Lower lobe of right lung (tissue), 2 donors: ENCODE results near the gene LHX2. TPM values are rescaled to one million over a fixed set of nuclear protein-coding genes. Genes with fewer than 3 reads are reported as not detected.

ENCODE experiments used
- ATAC-seq, 2 donors: fragments of 200-7000 bp; cut with Tn5 transposase; one replicate each; pipeline ENCODE4 v1.9.1; 2020 to 2022; ENCODE audit warnings: mild to moderate bottlenecking in 2 of 2, moderate library complexity in 2 of 2
- DNase-seq: peaks from one replicate; pipeline ENCODE4 v3.0.0-alpha.2; 2020
- H3K27ac ChIP-seq: fragments of 200-600 bp; one replicate; pipeline ENCODE4 v1.8.0; 2022
- H3K27me3 ChIP-seq: fragments of 200-600 bp; one replicate; pipeline ENCODE4 v1.8.0; 2022; ENCODE audit warnings: low read depth
- H3K36me3 ChIP-seq: fragments of 200-600 bp; one replicate; pipeline ENCODE4 v1.8.0; 2022; ENCODE audit warnings: mild to moderate bottlenecking
- H3K4me1 ChIP-seq: fragments of 200-600 bp; one replicate; pipeline ENCODE4 v1.8.0; 2022
- H3K4me3 ChIP-seq: fragments of 200-600 bp; one replicate; pipeline ENCODE4 v1.8.0; 2022; ENCODE audit warnings: mild to moderate bottlenecking
- H3K9me3 ChIP-seq: fragments of 200-600 bp; one replicate; pipeline ENCODE4 v1.8.0; 2022
- intact Hi-C: fragments of 100-400 bp; cut with DNase I; formaldehyde crosslinking; loops from one replicate; pipeline ENCODE4 v1.11.0; 2022
- total RNA-seq: library from RNA; stranded (reverse); fragmentation: NEBNext Ultra II Directional; extraction: Animal tissue kit (Norgen Biotek cat#: 25700); gene quantifications from one replicate; pipeline ENCODE4 v1.2.1, GENCODE V29; 2021
- TF ChIP-seq, protein P1 (sequence below): fragments of 200-600 bp; IDR thresholded peaks from one replicate; pipeline ENCODE4 v1.8.0; 2022; ENCODE audit warnings: antibody characterized with exemption, mild to moderate bottlenecking
- donor health status: DM: no; HTN: yes; CAD: no; lungs with severe emphysema.

Gene LHX2
- total RNA-seq, 1 donor from 2014 or later, result not detected

DNA sequence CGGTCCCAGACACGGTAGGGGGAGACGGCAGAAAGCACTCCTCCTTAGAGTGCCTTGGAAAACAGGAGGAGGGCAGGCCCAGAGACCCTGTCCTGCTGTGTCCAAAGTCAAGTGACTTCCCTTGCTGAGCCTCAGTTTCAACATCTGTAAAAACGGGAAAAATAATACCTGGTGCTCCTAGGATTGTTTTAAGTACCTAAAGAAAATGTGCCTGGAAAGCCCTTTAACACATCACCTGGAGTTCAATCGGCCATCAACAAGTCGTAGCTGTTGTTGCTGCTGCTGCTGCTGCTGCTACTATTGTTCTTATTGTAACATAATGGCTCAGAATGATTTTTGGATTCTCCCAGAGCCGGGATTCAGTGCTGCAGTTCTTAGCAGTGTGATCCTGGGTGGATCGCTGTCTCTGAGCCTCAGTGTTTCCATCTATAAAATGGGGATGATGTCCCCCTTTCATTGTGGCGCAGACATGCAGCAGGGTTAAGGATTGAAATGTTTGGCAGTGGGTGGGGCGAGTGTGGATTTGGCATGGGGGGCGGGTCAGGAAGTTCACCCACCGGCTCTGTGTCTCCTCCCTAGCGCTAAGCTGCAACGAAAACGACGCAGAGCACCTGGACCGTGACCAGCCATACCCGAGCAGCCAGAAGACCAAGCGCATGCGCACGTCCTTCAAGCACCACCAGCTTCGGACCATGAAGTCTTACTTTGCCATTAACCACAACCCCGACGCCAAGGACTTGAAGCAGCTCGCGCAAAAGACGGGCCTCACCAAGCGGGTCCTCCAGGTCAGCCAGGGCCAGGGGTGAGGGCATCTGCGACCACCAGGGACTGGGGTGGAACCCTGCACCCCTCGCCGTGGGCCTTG, 9.2 kb downstream of the LHX2 start:
- Histone ChIP-seq H3K9me3 (no peaks in the 10 kb centered on the region), H3K27ac (no peak overlapping the region), H3K36me3 (no peaks in the 10 kb centered on the region), H3K4me1 (peaks cover 30% of the 10 kb centered on the region), H3K27me3 (peaks cover 95% of the 10 kb centered on the region), H3K4me3 (no peak overlapping the region)
- intact Hi-C loops, result no loop called here
- TF ChIP-seq, protein P1, sequence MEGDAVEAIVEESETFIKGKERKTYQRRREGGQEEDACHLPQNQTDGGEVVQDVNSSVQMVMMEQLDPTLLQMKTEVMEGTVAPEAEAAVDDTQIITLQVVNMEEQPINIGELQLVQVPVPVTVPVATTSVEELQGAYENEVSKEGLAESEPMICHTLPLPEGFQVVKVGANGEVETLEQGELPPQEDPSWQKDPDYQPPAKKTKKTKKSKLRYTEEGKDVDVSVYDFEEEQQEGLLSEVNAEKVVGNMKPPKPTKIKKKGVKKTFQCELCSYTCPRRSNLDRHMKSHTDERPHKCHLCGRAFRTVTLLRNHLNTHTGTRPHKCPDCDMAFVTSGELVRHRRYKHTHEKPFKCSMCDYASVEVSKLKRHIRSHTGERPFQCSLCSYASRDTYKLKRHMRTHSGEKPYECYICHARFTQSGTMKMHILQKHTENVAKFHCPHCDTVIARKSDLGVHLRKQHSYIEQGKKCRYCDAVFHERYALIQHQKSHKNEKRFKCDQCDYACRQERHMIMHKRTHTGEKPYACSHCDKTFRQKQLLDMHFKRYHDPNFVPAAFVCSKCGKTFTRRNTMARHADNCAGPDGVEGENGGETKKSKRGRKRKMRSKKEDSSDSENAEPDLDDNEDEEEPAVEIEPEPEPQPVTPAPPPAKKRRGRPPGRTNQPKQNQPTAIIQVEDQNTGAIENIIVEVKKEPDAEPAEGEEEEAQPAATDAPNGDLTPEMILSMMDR, result no peak
- DNase-seq, result no peak
- ATAC-seq, result no peak

DNA sequence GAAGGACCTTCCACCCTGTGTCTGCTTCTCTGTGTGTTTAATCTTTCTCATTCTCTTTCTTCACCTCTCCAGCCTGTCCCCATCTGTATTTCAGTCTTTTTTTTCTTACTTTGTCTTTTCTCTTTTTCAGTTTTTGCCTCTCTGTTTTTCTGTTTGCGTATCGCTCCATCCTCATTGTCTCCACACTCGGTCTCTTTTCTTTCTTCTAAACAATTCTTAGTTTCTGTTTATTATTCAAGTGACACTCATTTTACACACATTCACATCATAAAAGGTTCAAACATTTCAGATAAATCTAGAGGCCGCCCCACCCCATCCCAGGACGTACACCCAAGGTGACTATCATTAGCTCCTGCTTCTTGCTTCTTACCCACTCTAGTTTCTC, 9.8 kb downstream of the LHX2 start:
- intact Hi-C loops, result no loop called here
- peaks cover 94% of the 10 kb centered on the region for H3K27me3 ChIP-seq
- H3K4me3 ChIP-seq, result no peak overlapping the region
- DNase-seq (no peak), ATAC-seq (no peak)
- TF ChIP-seq, protein P1, result no peak
- peaks cover 23% of the 10 kb centered on the region for H3K4me1 ChIP-seq
- H3K9me3 ChIP-seq, result no peaks in the 10 kb centered on the region
- no peaks in the 10 kb centered on the region for H3K36me3 ChIP-seq
- H3K27ac ChIP-seq, result no peak overlapping the region

DNA sequence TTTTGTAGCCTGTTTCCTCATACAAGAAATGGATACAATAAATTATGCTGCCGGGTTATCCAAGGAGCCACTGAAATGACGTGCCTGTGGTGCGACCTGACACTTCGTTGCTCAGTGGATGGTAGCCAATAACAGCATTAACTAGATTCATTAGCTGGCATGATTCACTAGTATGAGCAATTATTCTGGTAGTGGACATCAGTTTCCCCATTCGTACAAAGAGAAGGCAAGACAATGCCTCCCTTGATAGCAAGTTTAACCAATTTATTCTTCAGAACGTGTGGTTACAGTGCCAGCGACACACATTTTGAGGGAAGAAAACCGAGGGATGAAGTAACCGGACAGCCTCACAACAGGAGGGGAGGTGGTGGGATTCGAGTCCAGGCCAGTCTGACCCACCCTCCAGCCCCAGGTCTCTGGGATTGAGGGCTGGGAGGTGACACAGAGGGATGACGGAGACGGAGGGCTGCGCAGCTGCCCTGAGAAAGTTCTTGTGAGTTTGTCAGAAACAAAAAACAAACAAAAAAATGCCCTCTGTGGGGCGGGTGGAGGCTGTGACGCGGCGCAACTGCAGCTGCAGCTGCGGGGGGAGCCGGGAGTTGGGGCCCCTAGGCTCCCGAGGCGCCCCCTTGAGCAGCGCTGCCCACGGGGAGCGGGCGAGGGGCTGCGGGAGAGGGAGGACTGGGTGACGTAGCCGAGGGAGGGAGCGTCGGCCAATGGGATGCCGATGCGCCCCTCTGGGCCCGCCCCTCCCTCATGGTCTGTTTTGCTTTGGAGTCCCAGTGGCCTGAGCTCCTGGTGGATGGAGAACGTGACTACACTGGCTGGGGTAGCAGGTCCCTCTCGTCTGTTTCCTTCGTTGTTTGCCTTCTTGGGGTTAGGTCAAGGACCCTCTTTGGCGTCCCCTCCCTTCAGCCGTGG, 10.9 kb downstream of the LHX2 start:
- Histone ChIP-seq H3K4me3 (no peak overlapping the region), H3K4me1 (peaks cover 13% of the 10 kb centered on the region), H3K27ac (no peak overlapping the region), H3K27me3 (peaks cover 83% of the 10 kb centered on the region), H3K9me3 (no peaks in the 10 kb centered on the region), H3K36me3 (no peaks in the 10 kb centered on the region)
- ATAC-seq (no peak), DNase-seq (no peak)
- intact Hi-C loops, result no loop called here
- TF ChIP-seq, protein P1, result no peak

DNA sequence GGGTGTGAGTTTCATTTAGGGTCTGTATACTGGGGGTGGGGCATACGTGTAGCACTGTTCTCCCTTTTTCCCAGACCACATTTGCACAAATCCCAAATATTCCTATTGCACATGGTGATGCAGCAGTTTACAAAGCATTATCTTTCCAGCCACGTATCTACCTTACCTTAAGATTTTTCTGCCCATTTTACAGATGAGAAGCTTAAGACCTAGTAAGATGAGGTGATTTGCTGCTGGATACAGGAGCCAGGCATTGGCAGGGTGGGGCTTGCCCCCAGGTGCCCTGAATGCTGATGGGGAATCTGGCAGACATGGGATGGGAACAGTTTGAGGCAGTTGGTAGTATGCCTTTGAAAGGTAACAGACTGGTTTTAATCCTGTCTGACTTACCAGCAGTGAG, 12.5 kb downstream of the LHX2 start:
- Histone ChIP-seq H3K36me3 (no peaks in the 10 kb centered on the region), H3K27ac (no peak overlapping the region), H3K27me3 (peaks cover 72% of the 10 kb centered on the region), H3K9me3 (no peaks in the 10 kb centered on the region), H3K4me3 (no peak overlapping the region), H3K4me1 (no peaks in the 10 kb centered on the region)
- intact Hi-C loops, result no loop called here
- TF ChIP-seq, protein P1, result no peak
- no peak for ATAC-seq
- DNase-seq, result no peak

DNA sequence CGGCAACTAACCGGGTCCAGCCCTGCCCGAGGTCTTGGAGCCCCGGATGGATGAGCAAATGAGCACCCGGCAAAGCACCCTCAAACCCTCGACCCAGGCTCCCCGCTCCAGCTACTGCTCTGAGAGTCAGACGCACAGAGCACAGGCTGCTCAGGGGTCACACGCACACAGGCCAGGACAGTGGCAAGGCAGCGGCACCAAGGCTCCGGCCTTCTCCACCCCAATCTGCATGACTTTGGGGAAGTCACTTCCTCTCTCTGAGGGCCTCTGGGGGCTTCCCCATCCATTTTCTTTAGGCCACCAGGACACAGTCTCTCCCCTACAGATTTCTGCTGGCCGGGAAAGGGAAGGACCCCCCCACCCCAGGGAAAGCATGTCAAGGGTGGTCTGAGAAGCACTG, 18.0 kb downstream of the LHX2 start:
- intact Hi-C loops, result loop anchor here (10.0 kb wide), 1 partner anchor 485 kb away; no protein-coding TSS in a partner anchor
- Histone ChIP-seq H3K36me3 (no peaks in the 10 kb centered on the region), H3K4me3 (no peak overlapping the region), H3K9me3 (no peaks in the 10 kb centered on the region), H3K27me3 (peaks cover 68% of the 10 kb centered on the region), H3K27ac (no peak overlapping the region), H3K4me1 (no peaks in the 10 kb centered on the region)
- TF ChIP-seq, protein P1, result no peak
- no peak for DNase-seq
- no peak for ATAC-seq
